H1 (cell line): ENCODE results near the gene FGGY. TPM values are rescaled to one million over a fixed set of nuclear protein-coding genes. Genes with fewer than 3 reads are reported as not detected.

ENCODE experiments used
- CTCF ChIA-PET: fragments of 300-600 bp; sonication (Branson Sonifier 250); formaldehyde crosslinking; loops from one replicate; lab custom pipeline; 2021; ENCODE audit not compliant: partially characterized antibody; lab: Charles Lee
- POLR2A ChIA-PET: fragments of 300-600 bp; sonication (Branson Sonifier 250); formaldehyde crosslinking; loops from one replicate; lab custom pipeline; 2021; ENCODE audit warnings: inconsistent platforms; ENCODE audit not compliant: partially characterized antibody; lab: Charles Lee
- DNase-seq, 2 experiments: peaks; one replicate each; pipeline versions ENCODE4 v3.0.0 to v3.0.0-alpha.2; 2010 to 2022; ENCODE audit warnings: low spot score in 2 of 2, low read depth in 1 of 2, mixed read lengths in 1 of 2
- FAIRE-seq: peaks from 2 replicates; lab custom pipeline; 2011; peaks lifted over from hg19 to GRCh38; lab: Jason Lieb, UNC
- H2AFZ ChIP-seq: 2 replicates; pipeline ENCODE4 v1.8.1; 2012; ENCODE audit warnings: low read length, inconsistent platforms
- H2AK5ac ChIP-seq: 2 replicates; pipeline ENCODE4 v1.6.1; 2013; ENCODE audit warnings: low read depth, low read length
- H2BK120ac ChIP-seq: replicated peaks from 2 replicates; pipeline ENCODE3; 2013; ENCODE audit warnings: low read depth, low read length, inconsistent platforms
- H2BK12ac ChIP-seq: 2 replicates; pipeline ENCODE4 v1.6.1; 2013; ENCODE audit warnings: low read depth, low read length
- H2BK15ac ChIP-seq: 2 replicates; pipeline ENCODE4 v1.6.1; 2013; ENCODE audit warnings: low read length
- H2BK20ac ChIP-seq: 2 replicates; pipeline ENCODE4 v1.6.1; 2013; ENCODE audit warnings: low read length
- H2BK5ac ChIP-seq: 2 replicates; pipeline ENCODE4 v1.6.1; 2013; ENCODE audit warnings: low read depth, low read length
- H3K14ac ChIP-seq: 2 replicates; pipeline ENCODE4 v1.6.1; 2013; ENCODE audit warnings: inconsistent platforms; ENCODE audit not compliant: insufficient read length
- H3K18ac ChIP-seq: 2 replicates; pipeline ENCODE4 v1.6.1; 2013; ENCODE audit warnings: low read length; ENCODE audit errors: extremely low read depth
- H3K23ac ChIP-seq: 2 replicates; pipeline ENCODE4 v1.6.1; 2013; ENCODE audit warnings: inconsistent platforms; ENCODE audit not compliant: insufficient read length
- H3K23me2 ChIP-seq: 2 replicates; pipeline ENCODE4 v1.6.1; 2013; ENCODE audit warnings: low read depth, low read length
- H3K27ac ChIP-seq: 2 replicates; pipeline ENCODE4 v1.6.1; 2011; ENCODE audit warnings: low read depth, low read length, inconsistent platforms
- H3K27me3 ChIP-seq, 4 experiments: replicated peaks in 1 of 4; 1 replicate in 1 of 4; 2 replicates in 3 of 4; pipeline versions ENCODE4 v1.6.1 to v1.8.1; 2011 to 2013; ENCODE audit warnings: low read length in 3 of 4, mild to moderate bottlenecking in 3 of 4, inconsistent platforms in 2 of 4, mixed read lengths in 2 of 4, moderate library complexity in 1 of 4; ENCODE audit not compliant: control insufficient read depth in 3 of 4, insufficient read depth in 3 of 4; ENCODE audit errors: extremely low read depth in 1 of 4
- H3K36me3 ChIP-seq, 4 experiments: 2 replicates each; pipeline versions ENCODE4 v1.6.1 to v1.8.1; 2011 to 2013; ENCODE audit warnings: mild to moderate bottlenecking in 4 of 4, low read length in 3 of 4, moderate library complexity in 2 of 4, control low read depth in 1 of 4, inconsistent platforms in 1 of 4; ENCODE audit not compliant: insufficient read depth in 4 of 4, control insufficient read depth in 2 of 4
- H3K4ac ChIP-seq: replicated peaks from 2 replicates; pipeline ENCODE3; 2013; ENCODE audit warnings: low read length, low read depth, mixed read lengths, inconsistent platforms; ENCODE audit not compliant: insufficient read length
- H3K4me1 ChIP-seq, 4 experiments: replicated peaks in 1 of 4; 1 replicate in 1 of 4; 2 replicates in 3 of 4; pipeline versions ENCODE4 v1.6.1 to v1.8.1; 2011 to 2013; ENCODE audit warnings: low read length in 3 of 4, inconsistent platforms in 2 of 4, mixed read lengths in 1 of 4; ENCODE audit not compliant: insufficient read depth in 4 of 4, control insufficient read depth in 3 of 4
- H3K4me2 ChIP-seq, 2 experiments: 2 replicates each; pipeline versions ENCODE4 v1.6.1 to v1.8.1; 2011 to 2013; ENCODE audit warnings: low read depth in 2 of 2, low read length in 2 of 2, control low read depth in 1 of 2, inconsistent platforms in 1 of 2, mild to moderate bottlenecking in 1 of 2; ENCODE audit not compliant: insufficient read depth in 1 of 2
- H3K4me3 ChIP-seq, 4 experiments: fragments of 200-600, 300-600 bp in 1 of 4; sonication (generic), shearing (Covaris generic), sonication (Bioruptor Twin) in 1 of 4; 2 replicates each; pipeline versions ENCODE4 v1.5.1 to v1.8.1; 2011 to 2016; ENCODE audit warnings: low read length in 4 of 4, low read depth in 3 of 4, control low read depth in 2 of 4, inconsistent platforms in 2 of 4, mild to moderate bottlenecking in 2 of 4, mixed read lengths in 1 of 4, moderate library complexity in 1 of 4; ENCODE audit not compliant: insufficient read depth in 2 of 4; ENCODE audit errors: extremely low read depth in 1 of 4
- H3K56ac ChIP-seq: replicated peaks from 2 replicates; pipeline ENCODE3; 2013; ENCODE audit warnings: low read depth, mild to moderate bottlenecking, mixed read lengths, low read length, inconsistent platforms; ENCODE audit not compliant: insufficient read length
- H3K79me1 ChIP-seq: 2 replicates; pipeline ENCODE4 v1.6.1; 2013; ENCODE audit warnings: low read depth, low read length, control low read depth
- H3K79me2 ChIP-seq, 2 experiments: 2 replicates each; pipeline versions ENCODE4 v1.6.1 to v1.8.1; 2012 to 2013; ENCODE audit warnings: low read length in 2 of 2, mild to moderate bottlenecking in 2 of 2, inconsistent platforms in 1 of 2; ENCODE audit not compliant: insufficient read depth in 2 of 2, control insufficient read depth in 1 of 2
- H3K9ac ChIP-seq, 4 experiments: replicated peaks in 1 of 4; 1 replicate in 1 of 4; 2 replicates in 3 of 4; pipeline versions ENCODE4 v1.6.1 to v1.8.1; 2011 to 2013; ENCODE audit warnings: low read depth in 3 of 4, low read length in 3 of 4, control low read depth in 2 of 4, mild to moderate bottlenecking in 2 of 4, moderate library complexity in 2 of 4, inconsistent platforms in 1 of 4; ENCODE audit errors: extremely low read depth in 1 of 4
- H3K9me3 ChIP-seq, 2 experiments: 2 replicates each; pipeline versions ENCODE4 v1.6.1 to v1.8.1; 2012 to 2013; ENCODE audit warnings: mild to moderate bottlenecking in 2 of 2, moderate library complexity in 2 of 2, control low read depth in 1 of 2, inconsistent platforms in 1 of 2, low read depth in 1 of 2, low read length in 1 of 2, mixed read lengths in 1 of 2; ENCODE audit not compliant: insufficient read depth in 2 of 2
- H4K20me1 ChIP-seq, 2 experiments: replicated peaks in 1 of 2; 2 replicates each; pipeline versions ENCODE3 to v1.8.1; 2011 to 2013; ENCODE audit warnings: inconsistent platforms in 2 of 2, low read length in 2 of 2, mild to moderate bottlenecking in 1 of 2; ENCODE audit not compliant: insufficient read depth in 2 of 2, control insufficient read depth in 1 of 2
- H4K5ac ChIP-seq: 2 replicates; pipeline ENCODE4 v1.6.1; 2013; ENCODE audit warnings: low read length, low read depth, mixed read lengths, inconsistent platforms; ENCODE audit not compliant: insufficient read length
- H4K8ac ChIP-seq: 2 replicates; pipeline ENCODE4 v1.8.0; 2013; ENCODE audit warnings: mild to moderate bottlenecking, moderate library complexity, low read length, inconsistent platforms; ENCODE audit not compliant: insufficient read depth; ENCODE audit errors: extremely low read depth
- H4K91ac ChIP-seq: replicated peaks from 2 replicates; pipeline ENCODE3; 2013; ENCODE audit warnings: low read length, mixed read lengths, inconsistent platforms; ENCODE audit not compliant: insufficient read length
- ATF3 ChIP-seq: IDR thresholded peaks from 2 replicates; pipeline ENCODE4 v1.6.1; 2011; ENCODE audit warnings: low read depth, mild to moderate bottlenecking, low read length; ENCODE audit not compliant: insufficient read depth
- CHD2 ChIP-seq: IDR thresholded peaks from 2 replicates; pipeline ENCODE4 v1.6.1; 2012; ENCODE audit warnings: low read length, improper control_type of control experiment
- GTF2F1 ChIP-seq: IDR thresholded peaks from 2 replicates; pipeline ENCODE4 v1.6.1; 2012; ENCODE audit warnings: low read depth, low read length, improper control_type of control experiment, borderline replicate concordance
- HDAC2 ChIP-seq, 2 experiments: fragments of 300-600 bp in 1 of 2; sonication (generic) in 1 of 2; IDR thresholded peaks; 2 replicates each; pipeline ENCODE4 v1.6.1; 2011 to 2012; ENCODE audit warnings: low read depth in 2 of 2, low read length in 2 of 2, mild to moderate bottlenecking in 2 of 2, moderate library complexity in 2 of 2, borderline replicate concordance in 1 of 2, inconsistent platforms in 1 of 2
- JUN ChIP-seq: IDR thresholded peaks from 2 replicates; pipeline ENCODE4 v1.6.1; 2011; ENCODE audit warnings: low read depth, mild to moderate bottlenecking, improper control_type of control experiment, low read length
- MAFK ChIP-seq: IDR thresholded peaks from 2 replicates; pipeline ENCODE4 v1.6.1; 2012; ENCODE audit warnings: low read depth, mild to moderate bottlenecking, improper control_type of control experiment, low read length
- PHF8 ChIP-seq: fragments of 200-600 bp; sonication (generic); conservative IDR thresholded peaks from 2 replicates; pipeline ENCODE4 v1.7.1; 2012; ENCODE audit warnings: low read depth, mild to moderate bottlenecking, inconsistent platforms, low read length, moderate library complexity
- RNF2 ChIP-seq: fragments of 200-900, 300-1000 bp; sonication (generic); IDR thresholded peaks from 2 replicates; pipeline ENCODE4 v1.7.1; 2016; ENCODE audit warnings: borderline replicate concordance, low read depth, mild to moderate bottlenecking, antibody characterized with exemption, low read length; ENCODE audit not compliant: poor library complexity, severe bottlenecking; ENCODE audit errors: missing control alignments
- SP2 ChIP-seq: IDR thresholded peaks from 2 replicates; pipeline ENCODE4 v1.6.1; 2012; ENCODE audit warnings: mild to moderate bottlenecking, low read length, inconsistent platforms
- SP4 ChIP-seq: IDR thresholded peaks from 2 replicates; pipeline ENCODE4 v1.6.1; 2012; ENCODE audit warnings: low read length, inconsistent platforms
- polyA plus RNA-seq, 7 experiments: library from polyadenylated mRNA; depleted of rRNA in 3 of 7; stranded (reverse) in 5 of 7; unstranded in 2 of 7; fragments of >200 nt in 5 of 7; fragments of 200-250 nt in 2 of 7; gene quantifications; 1 replicate in 5 of 7; 2 replicates in 1 of 7; 4 replicates in 1 of 7; pipeline versions ENCODE4 v1.2.1 to v1.2.3, GENCODE V29; 2011 to 2013; ENCODE audit warnings: missing spikeins in 2 of 7, mixed read lengths in 2 of 7
- total RNA-seq: library from RNA; stranded (reverse); fragmentation: NEBNext Ultra II Directional; extraction: Animal tissue kit (Norgen Biotek cat#: 25700); gene quantifications from 2 replicates; pipeline ENCODE4 v1.2.1, GENCODE V29; 2021

The FGGY gene
- total and polyA plus RNA-seq, 2 of the 8 experiments (the other 6 are each of a cell fraction or from before 2014, with no cell fraction given) = 10.3 to 12.5 TPM

- H2BK15ac ChIP-seq = no peak overlapping the region
- no peak for FAIRE-seq
- H3K18ac ChIP-seq = no peak overlapping the region
- no peak overlapping the region for H3K23ac ChIP-seq
- no peak overlapping the region for H4K5ac ChIP-seq
- no peak overlapping the region for H3K4me3 ChIP-seq
- TF ChIP-seq PHF8 (no peak), MAFK (no peak), SP2 (no peak), SP4 (no peak), HDAC2 (IDR thresholded peaks at IDR 0.05; ENCODE audit: borderline replicate concordance in 1 of 2, low read depth in 2 of 2, low read length in 2 of 2) (no peak), GTF2F1 (no peak), JUN (no peak), ATF3 (no peak), CHD2 (no peak), RNF2 (no peak)
- TF ChIP-seq, all 59 proteins: peak for 0
- no peaks in the 10 kb centered on the region for H3K79me1 ChIP-seq
- H2BK5ac ChIP-seq = no peak overlapping the region
- DNase-seq = no peak
- peaks cover 0 to 3% of the 10 kb centered on the region in 2 experiments; a peak in 2 of 4 replicates for H3K9me3 ChIP-seq
- no peak overlapping the region for H3K4ac ChIP-seq
- H3K79me2 ChIP-seq = 0 out of 4 replicates have a peak, but pooled peaks cover 0 to 4% of the 10 kb centered on the region in 2 experiments
- H4K8ac ChIP-seq = no peak overlapping the region
- no peak overlapping the region for H3K27ac ChIP-seq
- H4K20me1 ChIP-seq = no peaks in the 10 kb centered on the region
- no peak overlapping the region for H3K56ac ChIP-seq
- H2BK20ac ChIP-seq = no peak overlapping the region
- no peak overlapping the region for H4K91ac ChIP-seq
- no peak overlapping the region for H2AK5ac ChIP-seq
- ChIA-PET POLR2A (no interaction called here), CTCF (interaction anchor here (2.9 kb wide), 1 partner anchor 15 kb away, joined by 7 read pairs; no protein-coding TSS in a partner anchor)
- no peak overlapping the region for H2AFZ ChIP-seq
- H3K23me2 ChIP-seq = no peaks in the 10 kb centered on the region
- no peak overlapping the region for H3K14ac ChIP-seq
- no peak overlapping the region for H2BK120ac ChIP-seq
- no peaks in the 10 kb centered on the region for H3K27me3 ChIP-seq
- no peak overlapping the region for H3K9ac ChIP-seq
- no peak overlapping the region for H3K4me2 ChIP-seq
- H3K4me1 ChIP-seq = peaks cover 2 to 6% (median 2%) of the 10 kb centered on the region in 4 experiments; a peak in 5 of 7 replicates
- no peak overlapping the region for H2BK12ac ChIP-seq
- no peaks in the 10 kb centered on the region; a peak in 1 of 8 replicates for H3K36me3 ChIP-seq
Observed at GRCh38 chr1:59305188-59305587, 8.3 kb downstream of the FGGY start.
